ENCODE measurements around the gene SDF2.
"Not testable (repeated sequence)": the region's sequence is repeated elsewhere in the genome, so short reads cannot be mapped to it uniquely, and the experiment has no call there.

Gene SDF2

GRCh38 chr17:28684963-28685362, 23.3 kb upstream of the SDF2 start:
- DNase-seq (ENCODE audit: low spot score) = no peak

- DNase-seq (ENCODE audit: low spot score) = no peak
Observed at GRCh38 chr17:28682655-28683054, 20.9 kb upstream of the SDF2 start.

- DNase-seq (ENCODE audit: low spot score) = peak; percentile 51
Observed at GRCh38 chr17:28675980-28676379, 14.3 kb upstream of the SDF2 start.

GRCh38 chr17:28675490-28675889, 13.8 kb upstream of the SDF2 start:
- DNase-seq (ENCODE audit: low spot score) = no peak

GRCh38 chr17:28669918-28670317, 8.2 kb upstream of the SDF2 start:
- no peak for DNase-seq (ENCODE audit: low spot score)

- DNase-seq (ENCODE audit: low spot score) = no peak
Observed at GRCh38 chr17:28667870-28668269, 6.2 kb upstream of the SDF2 start.

- no peak for DNase-seq (ENCODE audit: low spot score)
Observed at GRCh38 chr17:28665994-28666393, 4.3 kb upstream of the SDF2 start.

GRCh38 chr17:28663723-28664122, 2.0 kb upstream of the SDF2 start:
- DNase-seq (ENCODE audit: low spot score) = no peak

GRCh38 chr17:28662527-28662829, 772 bp upstream of the SDF2 start:
- DNase-seq (ENCODE audit: low spot score) = no peak

- not testable (repeated sequence) for DNase-seq (ENCODE audit: low spot score)
Observed at GRCh38 chr17:28659497-28659881, 2.2 kb downstream of the SDF2 start.

- DNase-seq (ENCODE audit: low spot score) = not testable (repeated sequence)
Observed at GRCh38 chr17:28658766-28659496, 2.8 kb downstream of the SDF2 start.

GRCh38 chr17:28658342-28658741, 3.4 kb downstream of the SDF2 start:
- DNase-seq (ENCODE audit: low spot score) = not testable (repeated sequence)

- DNase-seq (ENCODE audit: low spot score) = no peak
Observed at GRCh38 chr17:28657756-28658155, 4.0 kb downstream of the SDF2 start.

- no peak for DNase-seq (ENCODE audit: low spot score)
Observed at GRCh38 chr17:28655160-28655559, 6.5 kb downstream of the SDF2 start.

GRCh38 chr17:28648698-28649097, 13.0 kb downstream of the SDF2 start:
- DNase-seq (ENCODE audit: low spot score) = no peak

- peak; percentile 25 for DNase-seq (ENCODE audit: low spot score)
Observed at GRCh38 chr17:28646039-28646754, 15.5 kb downstream of the SDF2 start.

- no peak for DNase-seq (ENCODE audit: low spot score)
Observed at GRCh38 chr17:28645576-28645939, 16.1 kb downstream of the SDF2 start.

- peak; percentile 95 for DNase-seq (ENCODE audit: low spot score)
Observed at GRCh38 chr17:28644787-28645575, 16.7 kb downstream of the SDF2 start, which contains the start of gene BLTP2. Gene BLTP2 (minus strand): TSS chr17:28645158. CDS start chr17:28645056, 102 bp downstream.

GRCh38 chr17:28643983-28644786, 17.5 kb downstream of the SDF2 start:
- peak; percentile 57 for DNase-seq (ENCODE audit: low spot score)

GRCh38 chr17:28641579-28641978, 20.1 kb downstream of the SDF2 start:
- no peak for DNase-seq (ENCODE audit: low spot score)

GRCh38 chr17:28635506-28635905, 26.2 kb downstream of the SDF2 start:
- DNase-seq (ENCODE audit: low spot score) = no peak

- no peak for DNase-seq (ENCODE audit: low spot score)
Observed at GRCh38 chr17:28634206-28634865, 27.4 kb downstream of the SDF2 start.
